Mesodermal cell (in vitro differentiated cells): Measurements from ENCODE around the gene ADD2.
"Not testable (repeated sequence)": the region's sequence is repeated elsewhere in the genome, so short reads cannot be mapped to it uniquely, and the experiment has no call there.

ENCODE experiments used
- H3K27ac ChIP-seq: 2 replicates; pipeline ENCODE4 v1.7.0; 2013; ENCODE audit warnings: mild to moderate bottlenecking, low read depth, low read length, moderate library complexity; ENCODE audit not compliant: severe bottlenecking
- H3K36me3 ChIP-seq: 2 replicates; pipeline ENCODE4 v1.7.1; 2013; ENCODE audit warnings: mild to moderate bottlenecking, low read length, moderate library complexity; ENCODE audit not compliant: control insufficient read depth, insufficient read depth
- H3K4me1 ChIP-seq: one replicate; pipeline ENCODE4 v1.7.1; 2013; ENCODE audit warnings: mild to moderate bottlenecking, low read length; ENCODE audit not compliant: insufficient read depth, control insufficient read depth, poor library complexity, severe bottlenecking
- H3K4me3 ChIP-seq: 2 replicates; pipeline ENCODE4 v1.7.0; 2013; ENCODE audit warnings: low read length, control low read depth, mild to moderate bottlenecking; ENCODE audit not compliant: insufficient read depth, poor library complexity, severe bottlenecking; ENCODE audit errors: extremely low read depth
- H3K9me3 ChIP-seq: 2 replicates; pipeline ENCODE4 v1.7.1; 2013; ENCODE audit warnings: mild to moderate bottlenecking, low read length, moderate library complexity; ENCODE audit not compliant: control insufficient read depth
- WGBS, 2 experiments: methylation state at CpG; one replicate each; pipeline ENCODE4 v1.1.5; 2013; ENCODE audit warnings: missing lambda C conversion rate in 2 of 2; ENCODE audit not compliant: insufficient coverage in 2 of 2; 5-methylcytosine and 5-hydroxymethylcytosine counted together

ADD2 gene

GRCh38 chr2:70633508-70633907, 134.5 kb downstream of the ADD2 start:
- no peak overlapping the region for H3K4me3 ChIP-seq
- H3K36me3 ChIP-seq, result no peaks in the 10 kb centered on the region
- H3K9me3 ChIP-seq, result no peaks in the 10 kb centered on the region
- no peaks in the 10 kb centered on the region for H3K4me1 ChIP-seq
- WGBS, 2 experiments, result 75 to 100% methylated on average over 1 of the region's 1 CpG
- no peak overlapping the region for H3K27ac ChIP-seq

- no peaks in the 10 kb centered on the region for H3K4me1 ChIP-seq
- H3K4me3 ChIP-seq, result no peak overlapping the region
- no CpG with 5 or more reads among the region's 1 CpG for WGBS, 2 experiments
- H3K27ac ChIP-seq, result no peak overlapping the region
- no peaks in the 10 kb centered on the region for H3K36me3 ChIP-seq
- H3K9me3 ChIP-seq, result no peaks in the 10 kb centered on the region
Measured at GRCh38 chr2:70632966-70633365, 135.0 kb downstream of the ADD2 start.

- no peaks in the 10 kb centered on the region for H3K4me1 ChIP-seq
- WGBS, 2 experiments, result 100% methylated on average over 1 of the region's 1 CpG; no CpG with 5 or more reads in 1 of the 2 experiments
- H3K36me3 ChIP-seq, result no peaks in the 10 kb centered on the region
- H3K9me3 ChIP-seq, result no peaks in the 10 kb centered on the region
- no peak overlapping the region for H3K4me3 ChIP-seq
- H3K27ac ChIP-seq, result no peak overlapping the region
Measured at GRCh38 chr2:70632388-70632787, 135.6 kb downstream of the ADD2 start.

- H3K4me1 ChIP-seq, result no peaks in the 10 kb centered on the region
- no peaks in the 10 kb centered on the region for H3K36me3 ChIP-seq
- WGBS, 2 experiments, result 86% methylated on average over 1 of the region's 1 CpG; no CpG with 5 or more reads in 1 of the 2 experiments
- H3K9me3 ChIP-seq, result no peaks in the 10 kb centered on the region
- no peak overlapping the region for H3K27ac ChIP-seq
- H3K4me3 ChIP-seq, result no peak overlapping the region
Measured at GRCh38 chr2:70630761-70631160, 137.2 kb downstream of the ADD2 start.

GRCh38 chr2:70627211-70627898, 140.6 kb downstream of the ADD2 start:
- Histone ChIP-seq H3K4me1 (no peaks in the 10 kb centered on the region), H3K4me3 (no peak overlapping the region), H3K36me3 (no peaks in the 10 kb centered on the region), H3K9me3 (no peaks in the 10 kb centered on the region), H3K27ac (no peak overlapping the region)
- 63 to 80% methylated on average over 1 to 2 of the region's 2 CpGs for WGBS, 2 experiments

- H3K27ac ChIP-seq, result no peak overlapping the region
- H3K4me3 ChIP-seq, result no peak overlapping the region
- no peaks in the 10 kb centered on the region for H3K36me3 ChIP-seq
- H3K4me1 ChIP-seq, result no peaks in the 10 kb centered on the region
- no peaks in the 10 kb centered on the region for H3K9me3 ChIP-seq
- WGBS, 2 experiments, result 19 to 33% methylated on average over 4 to 9 of the region's 13 CpGs
Measured at GRCh38 chr2:70626254-70626990, 141.6 kb downstream of the ADD2 start.

GRCh38 chr2:70621536-70621935, 146.5 kb downstream of the ADD2 start:
- not testable (repeated sequence) for H3K4me1 ChIP-seq, H3K4me3 ChIP-seq, H3K36me3 ChIP-seq, H3K9me3 ChIP-seq, H3K27ac ChIP-seq
- WGBS, 2 experiments, result 93 to 96% methylated on average over 5 to 6 of the region's 6 CpGs

- no peaks in the 10 kb centered on the region for H3K4me1 ChIP-seq
- H3K27ac ChIP-seq, result no peak overlapping the region
- no peak overlapping the region for H3K4me3 ChIP-seq
- WGBS, 2 experiments, result 67 to 87% methylated on average over 5 to 6 of the region's 6 CpGs
- H3K36me3 ChIP-seq, result no peaks in the 10 kb centered on the region
- no peaks in the 10 kb centered on the region for H3K9me3 ChIP-seq
Measured at GRCh38 chr2:70620020-70620419, 148.0 kb downstream of the ADD2 start.

GRCh38 chr2:70619167-70619566, 148.8 kb downstream of the ADD2 start:
- no peaks in the 10 kb centered on the region for H3K36me3 ChIP-seq
- H3K27ac ChIP-seq, result no peak overlapping the region
- H3K4me3 ChIP-seq, result no peak overlapping the region
- no peaks in the 10 kb centered on the region for H3K4me1 ChIP-seq
- H3K9me3 ChIP-seq, result no peaks in the 10 kb centered on the region
- WGBS, 2 experiments, result 91% methylated on average over 1 of the region's 3 CpGs

GRCh38 chr2:70616168-70616694, 151.8 kb downstream of the ADD2 start:
- Histone ChIP-seq H3K4me1 (no peaks in the 10 kb centered on the region), H3K4me3 (no peak overlapping the region), H3K9me3 (no peaks in the 10 kb centered on the region), H3K36me3 (no peaks in the 10 kb centered on the region), H3K27ac (no peak overlapping the region)
- WGBS, 2 experiments, result 91 to 94% methylated on average over 6 of the region's 6 CpGs

GRCh38 chr2:70615222-70615621, 152.8 kb downstream of the ADD2 start:
- no peaks in the 10 kb centered on the region for H3K36me3 ChIP-seq
- no peaks in the 10 kb centered on the region for H3K9me3 ChIP-seq
- no peaks in the 10 kb centered on the region for H3K4me1 ChIP-seq
- no peak overlapping the region for H3K27ac ChIP-seq
- WGBS, 2 experiments, result 79 to 87% methylated on average over 2 of the region's 2 CpGs
- no peak overlapping the region for H3K4me3 ChIP-seq
